Stimulated activated CD8-positive, alpha-beta memory T cell treated with anti-CD3 and anti-CD28 coated beads, Interleukin-4, amount 100 ng/mL, for 24 hours (primary cell): Measurements from ENCODE around the gene IDI1.

ENCODE experiments used
- DNase-seq: peaks from one replicate; pipeline ENCODE4 v3.0.0-alpha.2; 2020; ENCODE audit warnings: low read depth

Gene IDI1

GRCh38 chr10:992871-993270 is 56.0 kb downstream of the IDI1 start:
- DNase-seq, result no peak

GRCh38 chr10:992467-992866 is 56.5 kb downstream of the IDI1 start:
- DNase-seq, result no peak

- DNase-seq, result no peak
These were observed 58.1 kb downstream of the IDI1 start for GRCh38 chr10:990808-991207.
